T-cell (primary cell): ENCODE measurements around the gene PLCL2. TPM values are rescaled to one million over a fixed set of nuclear protein-coding genes. Genes with fewer than 3 reads are reported as not detected.
"Not testable (repeated sequence)": the region's sequence is repeated elsewhere in the genome, so short reads cannot be mapped to it uniquely, and the experiment has no call there.

Experiments used
- ATAC-seq, 4 experiments: fragments of 200-7000 bp in 3 of 4; fragments of 150-1000 bp in 1 of 4; cut with Tn5 transposase; replicated peaks in 1 of 4; 1 replicate in 3 of 4; 2 replicates in 1 of 4; pipeline ENCODE4 v1.10.0; 2021; ENCODE audit warnings: moderate library complexity in 3 of 4, mild to moderate bottlenecking in 2 of 4, moderate number of reproducible peaks in 1 of 4
- CTCF ChIA-PET, 2 donors: fragments of 300-600 bp; sonication (Branson Sonifier 250); formaldehyde crosslinking; loops; one replicate each; lab custom pipeline; 2022; ENCODE audit warnings: antibody characterized with exemption in 2 of 2; lab: Charles Lee
- POLR2A ChIA-PET, 2 donors: fragments of 300-600 bp; sonication (Branson Sonifier 250); formaldehyde crosslinking; loops; one replicate each; lab custom pipeline; 2022; ENCODE audit warnings: antibody characterized with exemption in 2 of 2; lab: Charles Lee
- DNase-seq, 35 experiments: peaks; one replicate each; pipeline versions ENCODE4 v3.0.0 to v3.0.0-alpha.2; 2013 to 2023
- H3K27ac ChIP-seq: one replicate; pipeline ENCODE4 v1.5.1; 2013; ENCODE audit warnings: low read length
- H3K27me3 ChIP-seq, 2 experiments: replicated peaks in 1 of 2; 1 replicate in 1 of 2; 2 replicates in 1 of 2; pipeline versions ENCODE4 v1.6.1 to v1.7.0; 2013; ENCODE audit warnings: low read length in 1 of 2, mixed read lengths in 1 of 2; ENCODE audit not compliant: control insufficient read depth in 2 of 2, insufficient read depth in 2 of 2; ENCODE audit errors: extremely low read depth in 1 of 2
- H3K36me3 ChIP-seq, 2 donors: 1 replicate in 1 of 2; 2 replicates in 1 of 2; pipeline versions ENCODE4 v1.6.1 to v1.7.0; 2013; ENCODE audit warnings: low read length in 1 of 2; ENCODE audit not compliant: control insufficient read depth in 2 of 2, insufficient read depth in 1 of 2; ENCODE audit errors: extremely low read depth in 1 of 2
- H3K4me1 ChIP-seq, 2 experiments: 1 replicate in 1 of 2; 2 replicates in 1 of 2; pipeline versions ENCODE4 v1.6.1 to v1.7.0; 2013; ENCODE audit warnings: low read length in 2 of 2, mixed read lengths in 1 of 2; ENCODE audit not compliant: insufficient read depth in 2 of 2, control insufficient read depth in 1 of 2; ENCODE audit errors: extremely low read depth in 1 of 2
- H3K4me3 ChIP-seq, 2 donors: 1 replicate in 1 of 2; 2 replicates in 1 of 2; pipeline versions ENCODE4 v1.5.1 to v1.7.0; 2013; ENCODE audit warnings: mild to moderate bottlenecking in 2 of 2, low read length in 1 of 2, moderate library complexity in 1 of 2; ENCODE audit not compliant: control insufficient read depth in 1 of 2; ENCODE audit errors: extremely low read depth in 1 of 2
- H3K9me3 ChIP-seq: 2 replicates; pipeline ENCODE4 v1.7.0; 2013
- H3K27ac Mint-ChIP-seq, 2 donors: one replicate each; pipeline ENCODE4 v1.8.0; 2020 to 2021; ENCODE audit warnings: mild to moderate bottlenecking in 2 of 2, mixed read lengths in 2 of 2
- H3K27me3 Mint-ChIP-seq, 2 donors: one replicate each; pipeline ENCODE4 v1.8.0; 2021 to 2022; ENCODE audit warnings: mixed read lengths in 2 of 2
- H3K36me3 Mint-ChIP-seq: one replicate; pipeline ENCODE4 v1.8.0; 2021; ENCODE audit warnings: mixed read lengths
- H3K4me1 Mint-ChIP-seq, 3 donors: one replicate each; pipeline ENCODE4 v1.8.0; 2020 to 2022; ENCODE audit warnings: mixed read lengths in 3 of 3, mild to moderate bottlenecking in 1 of 3
- H3K4me3 Mint-ChIP-seq, 3 donors: one replicate each; pipeline ENCODE4 v1.8.0; 2020 to 2022; ENCODE audit warnings: mild to moderate bottlenecking in 3 of 3, mixed read lengths in 3 of 3, moderate library complexity in 3 of 3
- H3K9me3 Mint-ChIP-seq, 3 donors: one replicate each; pipeline ENCODE4 v1.8.0; 2020 to 2022; ENCODE audit warnings: mixed read lengths in 3 of 3
- WGBS: methylation state at CpG from one replicate; pipeline ENCODE4 v1.1.5; 2013; ENCODE audit warnings: missing lambda C conversion rate; ENCODE audit not compliant: insufficient coverage; 5-methylcytosine and 5-hydroxymethylcytosine counted together
- total RNA-seq, 35 experiments: library from RNA in 6 of 35; stranded (reverse) in 6 of 35; fragments of 120-200 nt in 1 of 35; gene quantifications; one replicate each; pipeline versions ENCODE4 v1.2.1 to v1.2.4 and lab custom pipeline; 2013 to 2026

Gene PLCL2
- total RNA-seq, 5 donors from 2014 or later (not counting 1 experiment from before 2014, with no cell fraction given), result 53.4 to 68.1 (median 60.9) TPM

DNA sequence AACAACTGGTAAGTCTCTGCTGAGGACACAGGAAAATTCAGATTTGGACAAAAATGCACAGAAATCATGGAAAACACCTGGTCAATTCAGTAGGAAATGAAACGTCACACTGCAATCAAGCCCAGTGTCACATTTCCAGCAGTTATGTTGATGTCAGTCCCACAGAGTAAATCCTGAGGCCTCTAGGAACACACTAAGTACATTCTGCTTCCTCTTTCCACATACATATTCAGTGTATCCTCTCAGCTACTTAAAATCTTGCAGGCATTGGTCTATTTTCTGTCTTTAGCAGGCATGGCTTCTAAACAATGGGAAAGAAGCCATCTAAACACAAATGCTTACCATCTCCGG is 207.8 kb downstream of the PLCL2 start:
- Histone ChIP-seq H3K27ac (no peak overlapping the region), H3K27me3 (no peaks in the 10 kb centered on the region), H3K36me3 (peaks cover 0 to 20% of the 10 kb centered on the region in 2 donors), H3K9me3 (no peaks in the 10 kb centered on the region), H3K4me3 (no peak overlapping the region), H3K4me1 (peaks cover 3 to 13% of the 10 kb centered on the region in 2 experiments)
- DNase-seq (no peak), ATAC-seq (no peak)
- 70% methylated on average over 1 of the region's 2 CpGs for WGBS
- ChIA-PET POLR2A (no interaction called here), CTCF (no interaction called here)
- H3K27ac Mint-ChIP-seq, result peak overlapping the region in 1 of 2 donors; percentile 34
- no peaks in the 10 kb centered on the region for H3K9me3 Mint-ChIP-seq
- H3K36me3 Mint-ChIP-seq, result peaks cover 37% of the 10 kb centered on the region
- no peak overlapping the region for H3K4me3 Mint-ChIP-seq
- H3K27me3 Mint-ChIP-seq, result no peaks in the 10 kb centered on the region
- H3K4me1 Mint-ChIP-seq, result peaks cover 14 to 22% (median 18%) of the 10 kb centered on the region in 3 donors

DNA sequence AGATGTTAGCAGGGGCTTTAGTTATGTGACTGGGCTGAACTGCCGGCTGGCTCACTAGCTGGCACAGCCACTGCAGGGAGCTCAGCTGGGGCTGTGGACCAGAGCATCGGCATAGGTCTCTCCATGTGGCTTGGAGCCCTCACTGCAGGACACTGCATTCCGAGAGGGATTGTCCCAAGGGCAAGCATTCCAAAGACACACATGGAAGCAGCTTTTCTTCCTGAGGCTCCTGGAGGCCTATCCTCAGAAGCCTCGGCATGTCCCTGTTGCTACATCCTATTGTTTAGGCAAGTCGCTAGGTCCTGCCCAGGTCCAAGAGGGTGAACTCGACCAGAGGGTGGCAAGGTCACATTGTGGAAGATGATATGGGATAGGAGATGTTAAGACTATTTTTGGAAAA is 209.8 kb downstream of the PLCL2 start:
- DNase-seq (no peak), ATAC-seq (peak in 1 of 4 experiments; percentile 34)
- Histone ChIP-seq H3K4me3 (no peak overlapping the region), H3K27ac (no peak overlapping the region), H3K9me3 (no peaks in the 10 kb centered on the region), H3K36me3 (peaks cover 0 to 20% of the 10 kb centered on the region in 2 donors), H3K27me3 (no peaks in the 10 kb centered on the region), H3K4me1 (no peaks in the 10 kb centered on the region)
- Mint-ChIP-seq H3K4me1 (peaks cover 0 to 4% (median 0%) of the 10 kb centered on the region in 3 donors), H3K27me3 (no peaks in the 10 kb centered on the region), H3K4me3 (no peak overlapping the region), H3K27ac (no peak overlapping the region), H3K9me3 (no peaks in the 10 kb centered on the region), H3K36me3 (peaks cover 29% of the 10 kb centered on the region)
- WGBS, result 91% methylated on average over 4 of the region's 6 CpGs
- ChIA-PET POLR2A (no interaction called here), CTCF (no interaction called here)

DNA sequence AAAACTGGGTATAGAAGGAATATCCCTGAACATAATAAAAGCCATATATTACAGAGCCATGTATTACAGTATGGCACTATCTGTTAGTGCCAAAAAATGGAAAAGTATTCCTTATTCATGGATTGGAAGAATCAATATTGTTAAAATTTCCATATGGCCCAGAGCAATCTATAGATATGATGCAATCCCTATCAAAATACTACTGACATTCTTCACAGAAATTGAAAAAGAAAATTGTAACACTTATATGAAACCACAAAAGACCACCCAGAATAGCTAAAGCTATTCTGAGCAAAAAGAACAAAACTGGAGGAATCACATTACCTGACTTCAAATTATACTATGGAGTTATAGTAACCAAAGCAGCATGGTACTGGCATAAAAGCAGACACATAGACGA is 218.8 kb downstream of the PLCL2 start:
- Histone ChIP-seq H3K4me3 (no peak overlapping the region), H3K27ac (no peak overlapping the region), H3K27me3 (no peaks in the 10 kb centered on the region), H3K36me3 (no peaks in the 10 kb centered on the region), H3K9me3 (peaks cover 2% of the 10 kb centered on the region), H3K4me1 (no peaks in the 10 kb centered on the region)
- H3K9me3 Mint-ChIP-seq, result peaks cover 10 to 38% (median 24%) of the 10 kb centered on the region in 3 donors
- ChIA-PET POLR2A (no interaction called here), CTCF (no interaction called here)
- DNase-seq (no peak), ATAC-seq (no peak)
- H3K4me3 Mint-ChIP-seq, result no peak overlapping the region
- H3K27me3 Mint-ChIP-seq, result no peaks in the 10 kb centered on the region
- no peak overlapping the region for H3K27ac Mint-ChIP-seq
- peaks cover 17% of the 10 kb centered on the region for H3K36me3 Mint-ChIP-seq
- H3K4me1 Mint-ChIP-seq, result peaks cover 0 to 2% (median 0%) of the 10 kb centered on the region in 3 donors
- no CpG with 5 or more reads among the region's 1 CpG for WGBS

DNA sequence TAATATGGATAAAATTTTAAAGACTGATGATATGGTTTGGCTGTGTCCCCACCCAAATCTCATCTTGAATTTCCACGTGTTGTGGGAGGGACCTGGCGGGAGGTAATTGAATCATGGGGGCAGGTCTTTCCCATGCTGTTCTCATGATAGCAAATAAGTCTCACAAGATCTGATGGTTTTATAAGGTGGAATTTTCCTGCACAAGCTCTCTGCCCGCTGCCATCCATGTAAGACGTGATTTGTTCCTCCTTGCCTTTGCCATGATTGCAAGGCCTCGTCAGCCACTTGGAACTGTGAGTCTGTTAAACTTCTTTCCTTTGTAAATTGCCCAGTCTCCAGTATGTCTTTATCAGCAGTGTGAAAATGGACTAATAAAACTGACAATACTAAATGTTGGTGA is 222.0 kb downstream of the PLCL2 start:
- H3K4me3 Mint-ChIP-seq, DNase-seq, H3K27ac Mint-ChIP-seq, H3K4me1 Mint-ChIP-seq, H3K27me3 Mint-ChIP-seq, H3K4me3 ChIP-seq, ATAC-seq, H3K36me3 ChIP-seq, H3K4me1 ChIP-seq, H3K27me3 ChIP-seq, H3K36me3 Mint-ChIP-seq, H3K9me3 ChIP-seq, POLR2A ChIA-PET, H3K27ac ChIP-seq: not testable (repeated sequence)
- peaks cover under 1 to 22% (median 17%) of the 10 kb centered on the region in 3 donors for H3K9me3 Mint-ChIP-seq
- WGBS, result 100% methylated on average over 3 of the region's 5 CpGs
- CTCF ChIA-PET, result interaction anchor here in 1 of 2 donors (1.4 kb wide), 1 partner anchor 16 kb away, joined by 5 read pairs; no protein-coding TSS in a partner anchor

DNA sequence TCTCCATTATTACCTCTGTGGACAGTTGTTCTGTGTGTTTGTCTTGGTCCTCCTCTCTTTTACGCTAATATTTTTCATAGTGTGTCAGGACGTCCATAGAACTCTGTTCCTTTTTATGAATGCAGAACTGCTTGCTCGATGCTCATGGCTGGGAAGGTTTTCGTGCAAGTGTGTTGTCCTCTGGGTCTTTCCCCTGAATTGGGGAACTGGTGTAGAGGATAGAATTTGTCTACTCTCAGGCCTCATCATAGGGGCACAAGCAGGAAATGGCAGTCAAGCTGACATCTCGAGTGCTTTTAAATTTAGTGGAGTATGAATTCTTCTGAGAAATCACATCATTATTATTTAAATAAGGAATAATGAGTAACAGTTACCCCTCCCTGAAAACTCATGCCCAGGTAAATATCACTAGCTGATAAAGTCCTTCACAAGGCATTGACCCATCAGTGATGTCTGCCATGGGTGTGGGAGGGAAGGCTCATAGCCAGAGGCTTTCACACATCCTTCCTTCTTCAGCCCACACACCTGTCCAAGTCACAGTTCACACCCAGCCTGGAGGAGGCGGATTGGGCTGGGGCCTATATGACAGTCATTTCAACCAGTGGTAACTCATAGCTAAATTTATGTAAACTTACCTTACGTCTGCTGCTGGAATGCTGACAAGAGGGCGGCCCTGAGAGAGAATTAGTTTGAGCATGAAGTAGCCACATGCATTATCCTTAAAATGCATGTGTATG is 226.1 kb downstream of the PLCL2 start:
- no peaks in the 10 kb centered on the region for H3K36me3 Mint-ChIP-seq
- H3K4me3 Mint-ChIP-seq, result no peak overlapping the region
- no peak overlapping the region for H3K27ac ChIP-seq
- ATAC-seq, result no peak
- H3K4me3 ChIP-seq, result no peak overlapping the region
- 76% methylated on average over 3 of the region's 8 CpGs for WGBS
- no peaks in the 10 kb centered on the region for H3K27me3 Mint-ChIP-seq
- POLR2A ChIA-PET, result no interaction called here
- H3K27me3 ChIP-seq, result no peaks in the 10 kb centered on the region
- H3K9me3 ChIP-seq, result no peaks in the 10 kb centered on the region
- no peaks in the 10 kb centered on the region for H3K36me3 ChIP-seq
- H3K4me1 Mint-ChIP-seq, result peaks cover 0 to 4% (median 0%) of the 10 kb centered on the region in 3 donors
- no peak overlapping the region for H3K27ac Mint-ChIP-seq
- no peak for DNase-seq
- no peaks in the 10 kb centered on the region for H3K4me1 ChIP-seq
- H3K9me3 Mint-ChIP-seq, result peaks cover 0 to 3% (median 0%) of the 10 kb centered on the region in 3 donors
- CTCF ChIA-PET, result no interaction called here

DNA sequence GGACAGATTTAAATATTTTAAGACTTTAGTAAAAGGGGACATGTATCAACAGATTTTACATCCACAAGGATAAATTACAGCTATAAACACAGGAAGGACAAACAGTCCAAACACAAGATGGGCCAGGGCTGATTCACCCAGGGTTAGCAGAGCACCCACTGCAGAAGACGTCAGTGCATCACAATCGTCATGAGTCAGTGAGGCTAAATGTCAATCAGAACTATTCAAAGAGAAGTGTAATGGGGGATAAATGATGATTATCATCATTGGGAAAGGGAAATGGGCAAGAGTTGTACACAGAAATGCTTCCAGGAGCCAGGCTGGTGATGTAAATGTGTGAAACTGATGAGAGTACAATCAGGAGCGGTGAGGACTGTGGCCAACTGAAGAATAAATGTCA is 226.8 kb downstream of the PLCL2 start:
- no peaks in the 10 kb centered on the region for H3K4me1 ChIP-seq
- Mint-ChIP-seq H3K4me1 (peaks cover 0 to 4% (median 0%) of the 10 kb centered on the region in 3 donors), H3K36me3 (no peaks in the 10 kb centered on the region)

More for the DNA sequence above, 226.8 kb downstream of the PLCL2 start:
- H3K27ac ChIP-seq, result no peak overlapping the region
- POLR2A ChIA-PET, result no interaction called here
- CTCF ChIA-PET, result no interaction called here
- Mint-ChIP-seq H3K27ac (no peak overlapping the region), H3K4me3 (no peak overlapping the region), H3K9me3 (peaks cover 0 to under 1% (median 0%) of the 10 kb centered on the region in 3 donors), H3K27me3 (no peaks in the 10 kb centered on the region)
- no peaks in the 10 kb centered on the region for H3K36me3 ChIP-seq
- WGBS, result 95% methylated on average over 2 of the region's 3 CpGs
- no peaks in the 10 kb centered on the region for H3K9me3 ChIP-seq
- H3K27me3 ChIP-seq, result no peaks in the 10 kb centered on the region
- no peak for DNase-seq
- no peak for ATAC-seq
- no peak overlapping the region for H3K4me3 ChIP-seq
